ENCODE results near the gene YPEL2.

YPEL2 gene

DNA sequence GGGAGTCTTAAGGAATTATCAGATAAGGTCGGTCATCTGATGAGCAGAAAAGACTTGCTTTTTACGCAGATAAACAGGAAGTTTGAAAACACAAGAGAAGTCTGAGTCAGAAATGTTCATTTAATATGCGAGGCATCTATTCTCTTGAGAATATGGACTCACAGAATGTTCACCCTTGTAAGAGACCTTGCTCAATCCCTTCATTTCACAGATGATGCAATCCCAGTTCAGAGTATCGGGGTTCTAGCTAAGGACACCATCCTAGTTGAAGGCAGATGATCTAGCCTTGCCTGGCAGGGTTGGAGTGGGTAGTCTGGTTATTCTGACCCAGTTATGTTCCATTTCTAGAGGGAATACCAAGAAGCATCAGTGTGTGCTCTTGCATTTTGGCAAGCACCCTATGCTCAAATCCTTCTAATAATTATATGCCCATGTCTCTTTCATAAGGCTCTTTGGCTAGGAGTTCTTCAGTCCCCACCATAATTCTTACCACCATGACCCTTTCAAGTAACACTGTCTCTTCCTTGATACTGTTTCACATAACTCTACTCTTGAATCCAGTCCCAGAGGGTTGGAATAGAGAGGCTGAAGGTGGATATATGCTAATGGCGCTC, 42.5 kb downstream of the YPEL2 start:
- DNase-seq (ENCODE audit: low spot score): no peak
- in situ Hi-C loops (cut with MboI; ENCODE audit: low sequenced_read_pairs, unreplicated experiment): no loop called here
- TF ChIP-seq, protein P1, sequence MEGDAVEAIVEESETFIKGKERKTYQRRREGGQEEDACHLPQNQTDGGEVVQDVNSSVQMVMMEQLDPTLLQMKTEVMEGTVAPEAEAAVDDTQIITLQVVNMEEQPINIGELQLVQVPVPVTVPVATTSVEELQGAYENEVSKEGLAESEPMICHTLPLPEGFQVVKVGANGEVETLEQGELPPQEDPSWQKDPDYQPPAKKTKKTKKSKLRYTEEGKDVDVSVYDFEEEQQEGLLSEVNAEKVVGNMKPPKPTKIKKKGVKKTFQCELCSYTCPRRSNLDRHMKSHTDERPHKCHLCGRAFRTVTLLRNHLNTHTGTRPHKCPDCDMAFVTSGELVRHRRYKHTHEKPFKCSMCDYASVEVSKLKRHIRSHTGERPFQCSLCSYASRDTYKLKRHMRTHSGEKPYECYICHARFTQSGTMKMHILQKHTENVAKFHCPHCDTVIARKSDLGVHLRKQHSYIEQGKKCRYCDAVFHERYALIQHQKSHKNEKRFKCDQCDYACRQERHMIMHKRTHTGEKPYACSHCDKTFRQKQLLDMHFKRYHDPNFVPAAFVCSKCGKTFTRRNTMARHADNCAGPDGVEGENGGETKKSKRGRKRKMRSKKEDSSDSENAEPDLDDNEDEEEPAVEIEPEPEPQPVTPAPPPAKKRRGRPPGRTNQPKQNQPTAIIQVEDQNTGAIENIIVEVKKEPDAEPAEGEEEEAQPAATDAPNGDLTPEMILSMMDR (IDR thresholded peaks at IDR 0.05; ENCODE audit: borderline replicate concordance, control extremely low read depth, extremely low read depth, insufficient read depth, missing control alignments): no peak

DNA sequence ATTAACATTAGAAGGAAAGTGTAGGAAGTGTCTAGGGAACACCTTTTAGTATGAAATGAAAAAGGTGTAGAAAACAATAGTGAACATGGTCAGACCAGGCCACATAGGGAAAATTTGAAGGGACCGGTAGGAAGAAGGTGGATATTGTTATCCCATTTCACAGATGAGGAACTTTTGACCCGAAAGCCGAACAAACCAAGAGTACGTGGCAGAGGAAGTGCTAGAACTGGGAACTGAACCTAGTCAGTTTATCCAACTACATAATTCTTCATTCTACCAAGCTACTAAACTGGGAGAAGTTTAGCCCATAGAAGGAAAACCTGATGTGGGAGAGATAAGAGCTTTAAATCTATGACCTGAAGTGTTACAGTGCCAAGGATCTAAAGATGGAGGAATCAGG, 43.2 kb downstream of the YPEL2 start:
- in situ Hi-C loops (cut with MboI; ENCODE audit: low sequenced_read_pairs, unreplicated experiment): no loop called here
- TF ChIP-seq, protein P1 (IDR thresholded peaks at IDR 0.05; ENCODE audit: borderline replicate concordance, control extremely low read depth, extremely low read depth, insufficient read depth, missing control alignments): no peak
- no peak for DNase-seq (ENCODE audit: low spot score)

DNA sequence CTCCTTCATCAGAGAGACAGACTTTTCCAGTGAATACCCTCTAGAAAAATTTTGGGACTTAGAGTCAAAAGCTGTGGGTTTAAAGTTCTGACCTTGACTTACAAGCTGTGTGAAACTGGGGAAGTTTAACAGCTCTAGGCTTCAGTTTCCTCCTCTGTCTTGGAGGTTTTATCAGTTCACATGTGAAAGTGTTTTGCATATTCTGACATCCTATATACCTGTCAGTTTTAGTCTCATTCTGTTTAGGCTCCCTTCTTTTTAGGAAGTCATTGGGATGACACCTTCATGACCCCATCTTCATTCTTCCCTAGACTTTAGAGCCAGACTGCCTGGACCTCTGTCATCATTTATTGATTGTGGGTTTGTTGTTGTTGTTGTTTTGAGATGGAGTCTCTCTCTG, 44.4 kb downstream of the YPEL2 start:
- in situ Hi-C loops (cut with MboI; ENCODE audit: low sequenced_read_pairs, unreplicated experiment): no loop called here
- peak; percentile 57 for DNase-seq (ENCODE audit: low spot score)
- TF ChIP-seq, protein P1 (IDR thresholded peaks at IDR 0.05; ENCODE audit: borderline replicate concordance, control extremely low read depth, extremely low read depth, insufficient read depth, missing control alignments): no peak

DNA sequence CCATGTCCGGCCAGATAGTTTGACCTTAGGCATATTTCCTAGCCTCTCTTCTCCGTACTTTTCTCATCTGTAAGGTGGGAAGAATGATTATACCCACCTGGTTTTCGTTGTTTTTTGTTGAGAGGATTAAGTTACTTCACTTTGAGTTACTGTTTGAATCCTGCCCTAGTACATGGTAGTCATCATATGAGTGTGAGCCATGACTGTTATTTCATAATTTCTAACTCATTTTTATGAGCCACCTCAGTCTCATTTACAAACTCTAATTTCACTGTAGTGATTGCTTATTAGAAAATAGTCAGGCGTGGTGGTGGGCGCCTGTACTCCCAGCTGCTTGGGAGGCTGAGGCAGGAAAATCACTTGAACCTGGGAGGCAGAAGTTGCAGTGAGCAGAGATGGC, 45.1 kb downstream of the YPEL2 start:
- no peak for DNase-seq (ENCODE audit: low spot score)
- in situ Hi-C loops (cut with MboI; ENCODE audit: low sequenced_read_pairs, unreplicated experiment): no loop called here
- TF ChIP-seq, protein P1 (IDR thresholded peaks at IDR 0.05; ENCODE audit: borderline replicate concordance, control extremely low read depth, extremely low read depth, insufficient read depth, missing control alignments): no peak

DNA sequence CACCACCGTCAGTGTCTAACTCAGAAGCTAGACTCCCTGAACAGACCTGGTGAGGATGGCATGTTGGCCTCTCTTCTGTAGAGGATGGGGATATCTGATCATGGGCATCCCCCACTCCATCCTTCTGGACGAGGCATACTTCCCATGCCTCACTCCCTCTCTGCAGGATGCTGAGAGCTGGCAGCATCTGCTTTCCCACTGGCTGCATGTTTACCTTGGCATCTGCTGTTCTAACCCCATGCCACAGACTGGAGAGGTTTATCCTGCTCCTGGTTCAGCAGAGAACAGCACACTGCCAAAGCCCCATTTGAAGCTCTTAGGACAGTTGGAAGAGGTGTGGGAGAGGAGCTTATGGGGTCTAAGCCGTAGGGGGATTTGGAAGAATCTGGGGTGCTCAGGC, 46.0 kb downstream of the YPEL2 start:
- in situ Hi-C loops (cut with MboI; ENCODE audit: low sequenced_read_pairs, unreplicated experiment): no loop called here
- TF ChIP-seq, protein P1 (IDR thresholded peaks at IDR 0.05; ENCODE audit: borderline replicate concordance, control extremely low read depth, extremely low read depth, insufficient read depth, missing control alignments): no peak
- DNase-seq (ENCODE audit: low spot score): no peak

DNA sequence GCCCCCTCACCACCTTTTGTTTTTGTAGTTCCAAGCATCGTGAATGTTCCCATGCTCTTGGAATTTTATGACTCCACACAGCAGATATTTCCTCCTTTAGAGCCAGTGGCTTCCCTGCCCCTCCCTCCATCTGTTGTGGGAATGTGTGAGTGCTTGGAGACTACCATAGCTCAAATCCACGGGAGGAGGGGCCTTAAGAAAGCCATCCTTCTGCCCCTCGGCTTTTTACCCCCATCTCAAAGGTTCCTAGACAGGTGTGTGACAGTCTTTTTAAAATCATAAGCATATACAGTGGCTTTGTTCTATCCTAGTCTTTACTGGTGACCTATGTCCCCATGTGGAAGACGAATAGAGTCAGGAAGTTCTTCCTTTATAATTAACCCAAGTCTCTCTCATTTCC, 47.2 kb downstream of the YPEL2 start:
- DNase-seq (ENCODE audit: low spot score): no peak
- TF ChIP-seq, protein P1 (IDR thresholded peaks at IDR 0.05; ENCODE audit: borderline replicate concordance, control extremely low read depth, extremely low read depth, insufficient read depth, missing control alignments): no peak
- in situ Hi-C loops (cut with MboI; ENCODE audit: low sequenced_read_pairs, unreplicated experiment): no loop called here
